HG03196 (cell line): ENCODE data around the gene BMERB1.
"Not testable (repeated sequence)": the region's sequence is repeated elsewhere in the genome, so short reads cannot be mapped to it uniquely, and the experiment has no call there.

ENCODE experiments used
- ATAC-seq: cut with Tn5 transposase; IDR thresholded peaks from one replicate; pipeline ENCODE4 v1.9.1; 2021; ENCODE audit not compliant: unreplicated experiment

Gene BMERB1

GRCh38 chr16:15607221-15607699, 172.9 kb downstream of the BMERB1 start:
- ATAC-seq = not testable (repeated sequence)

DNA sequence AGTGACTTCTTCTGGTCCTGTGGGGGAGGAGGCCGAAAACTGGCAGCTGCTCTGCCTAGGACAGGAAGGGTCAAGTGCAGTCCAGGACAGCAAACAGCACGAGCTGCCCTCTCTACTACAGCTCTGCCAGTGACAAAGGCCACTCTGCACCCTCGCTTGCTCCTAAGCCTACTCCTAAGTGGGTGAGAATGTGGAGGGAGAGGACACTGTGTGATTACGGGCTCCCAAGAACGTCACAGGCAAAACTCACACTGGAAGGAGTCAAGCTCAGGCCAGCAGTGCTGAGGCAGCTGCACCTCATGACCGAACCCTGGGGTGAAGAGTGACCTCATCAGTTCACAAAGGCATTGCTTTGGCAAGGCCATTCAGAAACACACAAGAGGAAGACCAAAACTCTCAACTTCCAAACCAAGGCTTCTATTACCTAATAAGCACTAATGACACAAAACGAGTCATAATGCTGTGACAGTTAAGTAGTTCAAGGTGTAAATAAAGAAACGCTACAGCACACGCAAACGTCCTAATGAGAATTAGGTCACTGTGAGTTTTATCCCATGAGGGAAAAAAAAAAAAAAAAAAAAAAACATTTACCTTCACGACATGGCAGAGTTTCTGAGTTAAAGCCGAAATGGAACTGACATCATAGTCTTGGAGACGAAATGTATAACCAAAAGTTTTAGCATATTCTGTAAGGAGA, 173.5 kb downstream of the BMERB1 start:
- ATAC-seq = no peak

DNA sequence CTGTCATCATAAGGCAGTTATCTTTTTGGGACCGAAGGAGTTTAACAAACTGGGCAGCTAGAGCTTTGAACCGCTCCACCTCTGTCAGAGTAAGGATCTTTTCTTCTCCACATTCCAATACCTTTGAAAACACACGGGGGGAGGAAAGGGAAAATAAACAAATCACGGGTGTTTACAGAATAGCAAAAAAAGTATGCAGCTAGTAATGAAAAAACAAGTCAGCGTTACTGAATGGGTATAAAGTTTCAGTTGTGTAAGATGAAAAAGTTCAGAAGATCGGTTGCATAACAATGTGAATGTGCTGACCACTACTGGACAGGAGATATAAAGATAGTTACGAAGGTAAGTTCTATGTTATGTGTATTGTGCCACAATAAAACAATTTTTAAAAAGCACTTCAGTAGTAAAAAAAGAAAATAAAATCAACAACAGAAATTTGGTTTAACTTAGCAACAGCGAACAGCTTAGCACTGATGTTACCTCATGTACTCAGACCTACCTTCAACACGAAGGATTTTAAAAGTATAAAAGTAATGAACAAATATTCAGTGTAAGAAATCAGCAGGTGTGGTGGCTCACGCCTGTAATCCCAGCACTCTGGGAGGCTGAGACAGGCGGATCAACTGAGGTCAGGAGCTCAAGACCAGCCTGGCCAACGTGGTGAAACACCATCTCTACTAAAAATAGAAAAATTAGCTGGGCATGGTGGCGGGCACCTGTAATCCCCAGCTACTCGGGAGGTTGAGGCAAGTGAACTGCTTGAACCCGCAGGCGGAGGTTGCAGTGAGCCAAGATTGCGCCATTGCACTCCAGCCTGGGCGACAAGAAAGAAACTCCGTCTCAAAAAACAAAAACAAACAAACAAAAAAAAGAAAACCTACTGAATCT, 174.3 kb downstream of the BMERB1 start:
- no peak for ATAC-seq

DNA sequence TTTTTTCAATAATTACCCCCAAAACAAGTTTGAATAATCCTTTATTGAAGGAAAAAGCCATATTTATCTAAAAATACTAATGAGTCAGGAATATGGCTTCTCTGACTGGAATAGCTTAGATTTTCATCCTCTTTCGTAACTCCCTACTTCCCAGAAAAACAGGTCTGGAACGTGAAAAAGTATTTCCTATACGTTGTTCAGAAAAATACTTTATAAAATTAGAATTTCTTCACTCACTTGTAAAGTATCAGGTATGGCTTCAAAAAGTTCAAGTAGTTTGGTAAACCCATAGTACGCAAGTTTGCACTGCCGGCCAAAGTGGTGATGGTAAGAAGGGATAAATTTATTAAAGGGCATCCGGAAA, 174.9 kb downstream of the BMERB1 start:
- no peak for ATAC-seq

GRCh38 chr16:15610369-15610871, 176.0 kb downstream of the BMERB1 start:
- ATAC-seq = no peak

GRCh38 chr16:15611610-15612009, 177.2 kb downstream of the BMERB1 start:
- no peak for ATAC-seq

DNA sequence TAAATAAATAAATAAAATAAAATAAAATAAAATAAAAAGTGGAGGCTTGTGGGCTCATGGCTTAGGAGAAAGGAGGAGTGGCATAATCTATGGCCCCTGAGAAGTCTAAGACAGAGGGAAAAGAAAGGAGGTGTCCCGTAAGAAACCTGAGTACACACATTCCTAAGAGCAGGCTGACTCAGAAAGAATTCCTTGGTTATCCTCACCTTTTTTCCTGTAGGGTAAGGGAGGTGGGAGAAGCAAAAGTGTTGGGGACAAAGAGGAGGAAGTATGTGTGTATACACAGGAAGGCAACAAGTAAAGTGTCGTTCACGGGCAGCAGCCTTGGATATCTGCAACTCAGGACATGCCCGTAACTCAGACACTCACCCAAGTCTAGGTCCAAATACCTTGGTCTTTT, 179.3 kb downstream of the BMERB1 start:
- no peak for ATAC-seq

DNA sequence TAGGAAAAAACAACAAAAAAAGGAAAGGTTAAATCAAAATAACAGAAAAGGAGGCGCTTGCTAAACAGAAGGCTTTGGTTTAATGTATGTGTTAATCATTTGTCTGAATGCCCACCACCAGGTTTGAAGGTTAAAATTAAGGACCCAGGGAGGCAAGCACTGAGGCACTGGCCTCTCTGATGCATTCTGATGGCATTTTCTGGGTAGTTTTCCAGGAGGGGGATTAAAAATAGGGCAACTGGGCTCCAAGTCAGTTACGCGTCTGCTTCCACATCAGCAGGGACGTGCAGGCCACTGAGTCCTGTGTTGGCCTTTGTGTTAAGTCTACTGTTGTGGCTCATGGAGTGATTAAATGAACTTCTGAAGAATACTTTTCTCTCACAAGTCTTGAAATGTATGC, 181.6 kb downstream of the BMERB1 start:
- ATAC-seq = no peak

GRCh38 chr16:15616475-15617165, 182.2 kb downstream of the BMERB1 start:
- no peak for ATAC-seq

- no peak for ATAC-seq
Observed at GRCh38 chr16:15617901-15618300, 183.5 kb downstream of the BMERB1 start.

- no peak for ATAC-seq
Observed at GRCh38 chr16:15618392-15618791, 184.0 kb downstream of the BMERB1 start.

GRCh38 chr16:15620611-15621195, 186.3 kb downstream of the BMERB1 start:
- ATAC-seq = no peak

DNA sequence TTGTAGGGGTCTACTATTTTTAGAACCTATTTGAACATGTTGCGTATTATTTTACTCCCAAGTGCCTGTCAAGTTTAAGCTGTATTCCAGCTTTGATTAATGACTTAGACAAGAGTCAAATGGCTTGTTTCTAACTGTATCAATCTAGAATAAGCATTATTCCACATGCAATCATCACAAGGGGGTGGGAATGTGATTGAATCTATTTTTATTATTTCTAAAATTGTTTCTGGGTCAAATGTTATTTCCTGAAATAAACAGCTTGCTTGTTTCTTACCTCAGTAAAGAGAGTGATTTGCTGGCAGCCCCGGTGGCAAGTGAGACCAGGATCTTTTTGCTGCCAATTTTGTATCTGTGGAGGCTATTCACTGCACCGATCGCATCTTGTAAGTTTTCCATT, 187.1 kb downstream of the BMERB1 start:
- no peak for ATAC-seq

DNA sequence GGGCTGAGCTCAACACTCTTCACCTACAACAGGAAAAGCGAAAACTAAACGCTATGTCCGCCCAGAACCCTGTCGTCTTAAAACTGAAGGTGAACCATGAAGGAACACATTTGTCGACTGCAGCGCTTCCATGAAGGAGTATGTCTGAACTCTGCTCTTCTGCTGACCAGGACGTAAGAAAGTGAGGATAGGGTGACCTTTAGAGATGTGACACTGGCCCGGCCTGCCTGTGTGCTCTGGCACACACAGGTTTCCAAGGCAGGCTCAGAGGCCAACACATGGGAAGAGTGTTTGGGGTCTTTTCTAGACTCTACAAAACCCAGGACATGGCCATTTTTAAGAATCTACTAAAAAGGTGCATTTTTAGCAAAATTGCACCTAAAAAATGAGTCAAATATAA, 187.5 kb downstream of the BMERB1 start:
- no peak for ATAC-seq

DNA sequence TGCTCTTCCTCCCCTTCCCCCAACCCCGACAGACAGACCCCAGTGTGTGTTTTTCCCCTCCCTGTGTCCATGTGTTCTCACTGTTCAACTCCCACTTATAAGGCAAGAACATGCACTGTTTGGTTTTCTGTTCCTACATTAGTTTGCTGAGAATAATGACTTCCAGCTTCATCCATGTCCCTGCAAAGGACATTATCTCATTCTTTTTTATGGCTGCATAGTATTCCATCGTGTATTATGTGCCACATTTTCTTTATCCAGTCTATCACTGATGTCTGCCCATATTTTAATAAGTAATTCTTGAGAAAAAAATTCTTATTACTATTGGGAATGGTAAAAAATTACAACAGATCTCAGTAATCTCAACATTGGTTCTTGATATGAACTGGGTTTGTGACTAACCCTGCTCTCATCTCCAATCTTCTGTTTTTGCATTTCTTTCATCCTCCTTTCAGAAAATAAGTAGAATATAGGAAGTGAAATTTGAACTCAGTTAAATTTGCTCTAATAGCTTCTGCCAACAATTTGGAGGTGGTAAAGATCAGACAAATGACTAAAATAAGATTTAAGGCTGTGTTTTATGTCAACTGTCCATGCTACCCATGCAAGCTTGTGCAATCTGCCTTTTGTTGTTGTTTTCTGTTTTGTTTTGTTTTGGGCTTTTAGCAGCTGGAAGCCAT, 197.5 kb downstream of the BMERB1 start:
- ATAC-seq = no peak

DNA sequence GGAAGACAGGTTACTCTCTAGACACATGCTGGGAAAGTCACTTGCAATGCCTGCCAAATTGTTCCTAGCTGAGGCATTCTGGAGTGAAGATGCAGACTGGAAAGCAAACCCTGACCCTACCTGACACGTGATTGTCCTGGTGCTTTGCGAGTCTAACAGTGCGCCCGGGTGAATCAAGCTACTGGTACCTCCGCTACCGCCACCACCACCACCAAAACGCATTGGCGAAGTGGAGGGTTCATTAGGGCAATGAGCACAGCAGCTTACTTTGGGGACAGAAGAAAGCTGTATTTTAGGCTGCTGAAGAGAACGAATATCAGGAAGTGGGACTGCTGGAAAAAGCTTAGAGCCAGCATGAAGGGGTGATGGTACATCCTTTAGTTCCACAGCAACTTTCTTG, 201.5 kb downstream of the BMERB1 start:
- no peak for ATAC-seq

GRCh38 chr16:15636392-15636873, 202.0 kb downstream of the BMERB1 start:
- no peak for ATAC-seq
